Measurements from ENCODE around the gene PHF24.

GRCh38 chr9:35002623-35003022, 44.5 kb downstream of the PHF24 start:
- TF ChIP-seq POLR2A (IDR thresholded peaks at IDR 0.05) (no peak), CTCF (IDR thresholded peaks at IDR 0.05) (no peak)
